ENCODE data around the gene SMAD7. TPM values are rescaled to one million over a fixed set of nuclear protein-coding genes. Genes with fewer than 3 reads are reported as not detected.
A peak's percentile ranks its signal among the peaks of the same experiment; 100 is the strongest.

Gene SMAD7
- total and polyA plus RNA-seq, 2 experiments from 2014 or later, result 6.8 to 51.7 TPM

- no peak for DNase-seq
- H3K79me2 ChIP-seq (ENCODE audit: insufficient read depth), result no peaks in the 10 kb centered on the region
- no peaks in the 10 kb centered on the region for H3F3A ChIP-seq (ENCODE audit: insufficient read depth)
- in situ Hi-C loops (cut with MboI), result no loop called here
- no peaks in the 10 kb centered on the region for H3K9me3 ChIP-seq (ENCODE audit: low read depth)
- H4K20me1 ChIP-seq (ENCODE audit: insufficient read depth), result no peaks in the 10 kb centered on the region
- no peak overlapping the region for H3K27ac ChIP-seq
- no peak overlapping the region for H3K9ac ChIP-seq
- no peak overlapping the region for H3K4me3 ChIP-seq
- 73 to 84% methylated on average over 9 to 11 of the region's 11 CpGs for WGBS, 2 experiments (ENCODE audit: low coverage in 1 of 2, low lambda C conversion rate in 2 of 2, missing lambda C conversion rate in 2 of 2)
- H3K36me3 ChIP-seq (ENCODE audit: low read depth), result no peaks in the 10 kb centered on the region
- no peaks in the 10 kb centered on the region for H3K9me2 ChIP-seq (ENCODE audit: insufficient read depth)
- peaks cover 10% of the 10 kb centered on the region; the same call in 1 of the 2 replicates for H3K4me1 ChIP-seq (ENCODE audit: insufficient read depth)
- H2AFZ ChIP-seq, result no peak overlapping the region
- H3K27me3 ChIP-seq (replicated peaks; ENCODE audit: insufficient read depth), result no peaks in the 10 kb centered on the region
- no peak for TF ChIP-seq EZH2 (IDR thresholded peaks at IDR 0.05; ENCODE audit: insufficient read depth, poor library complexity, severe bottlenecking)
- TF ChIP-seq EZH2phosphoT487 (IDR thresholded peaks at IDR 0.05; ENCODE audit: insufficient read depth, low read depth), result no peak
- H3K4me2 ChIP-seq (ENCODE audit: unreplicated experiment), result no peak overlapping the region
These were observed 17.8 kb upstream of the SMAD7 start for GRCh38 chr18:48968412-48969215.

DNA sequence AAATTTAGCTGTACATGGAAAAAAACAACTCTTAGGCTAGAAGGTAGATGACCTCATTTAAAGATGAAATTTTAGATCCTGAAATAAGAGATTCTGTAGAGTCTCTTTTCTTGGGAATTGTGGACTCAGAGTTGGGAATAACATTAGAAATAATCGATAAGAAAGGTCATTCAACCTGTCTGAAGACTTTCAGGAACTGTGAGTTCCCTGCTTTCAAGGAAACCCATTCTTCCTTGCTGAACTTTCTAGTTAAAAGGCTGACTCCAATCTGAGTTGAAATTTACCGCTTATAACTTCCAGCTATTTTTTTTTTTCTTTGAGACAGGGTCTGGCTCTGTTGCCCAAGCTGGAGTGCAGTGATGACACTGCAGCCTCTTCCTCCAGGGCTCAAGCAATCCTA, 16.8 kb upstream of the SMAD7 start:
- Histone ChIP-seq H3K9me2 (ENCODE audit: insufficient read depth) (no peaks in the 10 kb centered on the region), H3K9me3 (ENCODE audit: low read depth) (no peaks in the 10 kb centered on the region), H3K36me3 (ENCODE audit: low read depth) (no peaks in the 10 kb centered on the region), H3F3A (ENCODE audit: insufficient read depth) (no peaks in the 10 kb centered on the region), H3K27me3 (replicated peaks; ENCODE audit: insufficient read depth) (no peaks in the 10 kb centered on the region), H3K79me2 (ENCODE audit: insufficient read depth) (no peaks in the 10 kb centered on the region), H3K27ac (no peak overlapping the region), H2AFZ (no peak overlapping the region), H3K4me1 (ENCODE audit: insufficient read depth) (peaks cover 7% of the 10 kb centered on the region; the same call in 1 of the 2 replicates), H3K4me3 (no peak overlapping the region), H3K9ac (no peak overlapping the region), H3K4me2 (ENCODE audit: unreplicated experiment) (no peak overlapping the region), H4K20me1 (ENCODE audit: insufficient read depth) (no peaks in the 10 kb centered on the region)
- in situ Hi-C loops (cut with MboI), result no loop called here
- TF ChIP-seq EZH2phosphoT487 (IDR thresholded peaks at IDR 0.05; ENCODE audit: insufficient read depth, low read depth), result no peak
- no peak for TF ChIP-seq EZH2 (IDR thresholded peaks at IDR 0.05; ENCODE audit: insufficient read depth, poor library complexity, severe bottlenecking)
- WGBS, 2 experiments (ENCODE audit: low coverage in 1 of 2, low lambda C conversion rate in 2 of 2, missing lambda C conversion rate in 2 of 2), result 88 to 97% methylated on average over 2 of the region's 2 CpGs
- no peak for DNase-seq

DNA sequence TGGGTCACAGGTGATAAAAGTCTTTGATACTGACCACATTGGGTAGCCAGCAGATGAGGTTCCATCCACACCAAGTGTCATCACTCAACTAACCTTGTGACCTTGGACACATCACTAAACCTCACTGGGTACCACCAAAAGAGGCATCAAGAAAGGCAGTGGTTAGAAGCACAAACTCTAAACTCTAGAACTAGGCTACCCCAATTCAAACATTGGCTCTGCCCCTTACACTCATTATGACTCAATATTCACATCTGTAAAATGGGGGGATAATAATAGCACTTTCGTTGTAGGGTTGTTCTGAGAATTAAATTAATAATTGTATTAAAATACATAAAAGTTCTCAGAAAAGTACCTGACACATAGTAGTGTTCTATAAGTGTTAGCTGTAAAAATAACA, 15.8 kb upstream of the SMAD7 start:
- H3K79me2 ChIP-seq (ENCODE audit: insufficient read depth), result no peaks in the 10 kb centered on the region
- H3K4me1 ChIP-seq (ENCODE audit: insufficient read depth), result peaks cover 9% of the 10 kb centered on the region; the same call in 1 of the 2 replicates
- no peaks in the 10 kb centered on the region for H3K27me3 ChIP-seq (replicated peaks; ENCODE audit: insufficient read depth)
- no peak for DNase-seq
- no peak overlapping the region for H3K4me2 ChIP-seq (ENCODE audit: unreplicated experiment)
- no peaks in the 10 kb centered on the region for H3F3A ChIP-seq (ENCODE audit: insufficient read depth)
- H2AFZ ChIP-seq, result no peak overlapping the region
- H3K9me2 ChIP-seq (ENCODE audit: insufficient read depth), result no peaks in the 10 kb centered on the region
- no peaks in the 10 kb centered on the region for H3K36me3 ChIP-seq (ENCODE audit: low read depth)
- no peaks in the 10 kb centered on the region for H4K20me1 ChIP-seq (ENCODE audit: insufficient read depth)
- H3K9me3 ChIP-seq (ENCODE audit: low read depth), result no peaks in the 10 kb centered on the region
- no peak overlapping the region for H3K4me3 ChIP-seq
- in situ Hi-C loops (cut with MboI), result no loop called here
- WGBS, 2 experiments (ENCODE audit: low coverage in 1 of 2, low lambda C conversion rate in 2 of 2, missing lambda C conversion rate in 2 of 2), result 91 to 96% methylated on average over 1 of the region's 1 CpG
- no peak for TF ChIP-seq EZH2phosphoT487 (IDR thresholded peaks at IDR 0.05; ENCODE audit: insufficient read depth, low read depth)
- TF ChIP-seq EZH2 (IDR thresholded peaks at IDR 0.05; ENCODE audit: insufficient read depth, poor library complexity, severe bottlenecking), result no peak
- no peak overlapping the region for H3K9ac ChIP-seq
- no peak overlapping the region for H3K27ac ChIP-seq

DNA sequence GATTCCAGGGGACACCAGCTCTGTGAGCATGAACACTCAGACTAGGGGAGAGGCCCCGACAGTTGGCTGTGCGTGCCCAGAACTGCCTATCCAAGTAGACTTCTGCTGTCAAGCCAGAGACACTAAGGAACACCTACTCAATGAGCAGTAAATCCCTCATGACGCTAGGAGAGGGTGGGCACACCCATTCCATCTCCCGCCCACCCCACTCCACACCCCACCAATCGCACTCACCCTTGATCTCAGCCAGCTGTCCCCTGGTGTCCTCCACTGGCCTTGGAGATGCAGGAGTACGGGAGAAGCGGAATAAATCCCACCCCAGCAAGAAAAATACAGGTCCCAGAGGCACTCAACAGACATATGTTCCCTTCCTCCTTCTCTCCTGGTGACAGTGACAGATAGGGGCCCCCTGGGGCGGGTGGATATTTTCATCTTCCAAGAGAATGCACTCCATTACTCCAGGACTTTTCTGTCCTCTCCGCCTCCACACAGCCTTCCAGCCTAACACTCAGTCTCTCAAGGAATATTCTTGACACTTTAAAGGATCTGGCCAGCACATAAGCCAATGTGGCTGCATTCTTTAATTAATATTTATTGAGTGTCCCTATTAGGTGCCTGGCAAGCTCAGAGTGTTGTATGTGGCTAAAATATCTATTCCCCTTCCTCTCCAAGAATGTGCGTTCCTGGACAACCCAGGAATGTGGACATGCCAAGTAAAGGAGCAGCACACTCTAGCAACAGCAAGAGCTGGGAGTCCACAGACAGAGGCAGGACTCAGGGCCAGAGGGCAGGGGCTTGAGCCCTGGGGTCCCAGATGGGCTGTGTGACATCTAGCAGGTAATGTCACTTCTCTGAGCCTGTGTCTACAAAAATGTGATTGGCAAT, 13.1 kb upstream of the SMAD7 start:
- peaks cover 23% of the 10 kb centered on the region for H3K4me1 ChIP-seq (ENCODE audit: insufficient read depth)
- no peaks in the 10 kb centered on the region for H3K9me3 ChIP-seq (ENCODE audit: low read depth)
- 57 to 59% methylated on average over 10 of the region's 10 CpGs for WGBS, 2 experiments (ENCODE audit: low coverage in 1 of 2, low lambda C conversion rate in 2 of 2, missing lambda C conversion rate in 2 of 2)
- TF ChIP-seq EZH2 (IDR thresholded peaks at IDR 0.05; ENCODE audit: insufficient read depth, poor library complexity, severe bottlenecking) (no peak), EZH2phosphoT487 (IDR thresholded peaks at IDR 0.05; ENCODE audit: insufficient read depth, low read depth) (no peak)
- in situ Hi-C loops (cut with MboI), result no loop called here
- H3K27me3 ChIP-seq (replicated peaks; ENCODE audit: insufficient read depth), result no peaks in the 10 kb centered on the region
- H4K20me1 ChIP-seq (ENCODE audit: insufficient read depth), result no peaks in the 10 kb centered on the region
- no peak overlapping the region for H3K27ac ChIP-seq
- no peaks in the 10 kb centered on the region for H3K9me2 ChIP-seq (ENCODE audit: insufficient read depth)
- H3K79me2 ChIP-seq (ENCODE audit: insufficient read depth), result no peaks in the 10 kb centered on the region
- no peak overlapping the region for H3K9ac ChIP-seq
- H3K4me2 ChIP-seq (ENCODE audit: unreplicated experiment), result peak overlapping the region; percentile 5
- DNase-seq, result no peak
- 0 out of 2 replicates have a peak, but pooled peaks cover 4% of the 10 kb centered on the region for H3F3A ChIP-seq (ENCODE audit: insufficient read depth)
- no peaks in the 10 kb centered on the region for H3K36me3 ChIP-seq (ENCODE audit: low read depth)
- no peak overlapping the region for H3K4me3 ChIP-seq
- no peak overlapping the region for H2AFZ ChIP-seq

Data from GM23248 (cell line).